Measurements from ENCODE around the gene RGP1. TPM values are rescaled to one million over a fixed set of nuclear protein-coding genes. Genes with fewer than 3 reads are reported as not detected.

RGP1 gene
- total and polyA plus RNA-seq, 9 of the 15 experiments (the other 6 are each of a cell fraction or from before 2014, with no cell fraction given) = 0.42 to 13.8 (median 6.7) TPM

GRCh38 chr9:35748858-35749514, at the start of gene RGP1, which contains the start of gene GBA2 (continued):
- TF ChIP-seq CREB5 (CRISPR knock-in tag; IDR thresholded peaks at IDR 0.05) (no peak), THAP12 (CRISPR knock-in tag; IDR thresholded peaks at IDR 0.05) (no peak), TFAM (CRISPR knock-in tag; conservative IDR thresholded peaks at IDR 0.05) (no peak), ZNF707 (CRISPR knock-in tag; conservative IDR thresholded peaks at IDR 0.05) (no peak), TAF1 (IDR thresholded peaks at IDR 0.05; ENCODE audit: control insufficient read depth, extremely low read depth, insufficient read depth, low read length, severe bottlenecking) (peak; percentile 42), GATAD2A (IDR thresholded peaks at IDR 0.05) (peak; percentile 40; the same call in 1 of the 2 replicates), HOXB6 (CRISPR knock-in tag; IDR thresholded peaks at IDR 0.05; ENCODE audit: borderline replicate concordance) (no peak), CBX3 (IDR thresholded peaks at IDR 0.05; ENCODE audit: borderline replicate concordance in 1 of 2, low read length in 2 of 2) (no peak), RERE (CRISPR knock-in tag; IDR thresholded peaks at IDR 0.05; ENCODE audit: borderline replicate concordance) (no peak), CREM (IDR thresholded peaks at IDR 0.05; ENCODE audit: low read depth) (peak; percentile 58), MTA1 (IDR thresholded peaks at IDR 0.05; ENCODE audit: borderline replicate concordance) (no peak), ETS1 (conservative IDR thresholded peaks at IDR 0.05; ENCODE audit: control insufficient read depth, low read depth, low read length) (no peak), ELK3 (CRISPR knock-in tag; IDR thresholded peaks at IDR 0.05) (no peak), ZNF408 (CRISPR knock-in tag; IDR thresholded peaks at IDR 0.05; ENCODE audit: low read depth) (no peak), MTA2 (IDR thresholded peaks at IDR 0.05; ENCODE audit: low read depth) (no peak), WHSC1 (IDR thresholded peaks at IDR 0.05; ENCODE audit: low read length) (no peak)
